Hepatocyte (in vitro differentiated cells): ENCODE results near the gene JARID2.

ENCODE experiments used
- EZH2phosphoT487 ChIP-seq: fragments of 200-600 bp; sonication (generic); IDR thresholded peaks from one replicate; pipeline ENCODE4 v1.6.1; 2018; ENCODE audit warnings: antibody characterized with exemption, mild to moderate bottlenecking, low read depth, moderate library complexity; ENCODE audit not compliant: unreplicated experiment, severe bottlenecking
- TF ChIP-seq, protein P1 (sequence below): fragments of 200-600 bp; sonication (generic); IDR thresholded peaks from 2 replicates; pipeline ENCODE4 v1.5.1; 2016; ENCODE audit warnings: antibody characterized with exemption, mild to moderate bottlenecking; ENCODE audit not compliant: poor library complexity

DNA sequence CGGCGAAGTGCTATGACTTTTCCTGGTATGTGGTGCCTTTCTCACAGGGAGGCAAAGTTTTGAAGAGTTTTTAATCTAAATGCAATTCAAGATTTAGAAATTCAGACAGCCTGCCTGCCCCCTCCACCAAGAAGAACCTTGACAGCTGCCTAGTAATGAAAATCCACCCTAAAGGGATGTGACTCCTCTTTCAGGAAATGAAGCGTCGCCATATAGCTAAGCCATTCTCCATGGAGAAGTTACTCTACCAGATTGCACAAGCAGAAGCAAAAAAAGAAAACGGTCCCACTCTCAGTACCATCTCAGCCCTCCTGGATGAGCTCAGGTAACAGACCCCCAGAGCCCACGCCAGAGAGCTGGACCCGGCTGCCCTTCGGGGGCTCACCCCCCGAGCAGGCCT lies 266.9 kb downstream of the JARID2 start:
- TF ChIP-seq, protein P1, sequence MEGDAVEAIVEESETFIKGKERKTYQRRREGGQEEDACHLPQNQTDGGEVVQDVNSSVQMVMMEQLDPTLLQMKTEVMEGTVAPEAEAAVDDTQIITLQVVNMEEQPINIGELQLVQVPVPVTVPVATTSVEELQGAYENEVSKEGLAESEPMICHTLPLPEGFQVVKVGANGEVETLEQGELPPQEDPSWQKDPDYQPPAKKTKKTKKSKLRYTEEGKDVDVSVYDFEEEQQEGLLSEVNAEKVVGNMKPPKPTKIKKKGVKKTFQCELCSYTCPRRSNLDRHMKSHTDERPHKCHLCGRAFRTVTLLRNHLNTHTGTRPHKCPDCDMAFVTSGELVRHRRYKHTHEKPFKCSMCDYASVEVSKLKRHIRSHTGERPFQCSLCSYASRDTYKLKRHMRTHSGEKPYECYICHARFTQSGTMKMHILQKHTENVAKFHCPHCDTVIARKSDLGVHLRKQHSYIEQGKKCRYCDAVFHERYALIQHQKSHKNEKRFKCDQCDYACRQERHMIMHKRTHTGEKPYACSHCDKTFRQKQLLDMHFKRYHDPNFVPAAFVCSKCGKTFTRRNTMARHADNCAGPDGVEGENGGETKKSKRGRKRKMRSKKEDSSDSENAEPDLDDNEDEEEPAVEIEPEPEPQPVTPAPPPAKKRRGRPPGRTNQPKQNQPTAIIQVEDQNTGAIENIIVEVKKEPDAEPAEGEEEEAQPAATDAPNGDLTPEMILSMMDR = no peak
- no peak for TF ChIP-seq EZH2phosphoT487
